ENCODE data around the gene EIF3F. TPM values are rescaled to one million over a fixed set of nuclear protein-coding genes. Genes with fewer than 3 reads are reported as not detected.

Gene EIF3F, protein sequence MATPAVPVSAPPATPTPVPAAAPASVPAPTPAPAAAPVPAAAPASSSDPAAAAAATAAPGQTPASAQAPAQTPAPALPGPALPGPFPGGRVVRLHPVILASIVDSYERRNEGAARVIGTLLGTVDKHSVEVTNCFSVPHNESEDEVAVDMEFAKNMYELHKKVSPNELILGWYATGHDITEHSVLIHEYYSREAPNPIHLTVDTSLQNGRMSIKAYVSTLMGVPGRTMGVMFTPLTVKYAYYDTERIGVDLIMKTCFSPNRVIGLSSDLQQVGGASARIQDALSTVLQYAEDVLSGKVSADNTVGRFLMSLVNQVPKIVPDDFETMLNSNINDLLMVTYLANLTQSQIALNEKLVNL
- total RNA-seq (100 to 1,000 TPM; 153 to 213 TPM), polyA plus RNA-seq (ENCODE audit: insufficient read length in 6 of 6) (100 to 1,000 TPM; 343 to 400 (median 354) TPM)
- long read RNA-seq, donor 1, transcript EIF3F-201 (8 exons, 1,254 nt), result major isoform, 220 of 290 reads
- long read RNA-seq, donor 1, transcript EIF3F-203 (3 exons, 609 nt), result minor isoform, 8 of 290 reads
- long read RNA-seq, donor 1, partial matches to known transcripts, result 62 of 290 reads
- long read RNA-seq, donor 1, other reads (novel, unspliced or antisense), result 0 of 290 reads
- long read RNA-seq, donor 2, transcript EIF3F-201 (8 exons, 1,254 nt), result major isoform, 198 of 280 reads
- long read RNA-seq, donor 2, transcript EIF3F-203 (3 exons, 609 nt), result minor isoform, 8 of 280 reads
- long read RNA-seq, donor 2, partial matches to known transcripts, result 64 of 280 reads
- long read RNA-seq, donor 2, other reads (novel, unspliced or antisense), result 8 of 280 reads
- long read RNA-seq, donor 3, transcript EIF3F-201 (8 exons, 1,254 nt), result major isoform, 174 of 196 reads
- long read RNA-seq, donor 3, transcript EIF3F-203 (3 exons, 609 nt), result minor isoform, 8 of 196 reads
- long read RNA-seq, donor 3, partial matches to known transcripts, result 14 of 196 reads
- long read RNA-seq, donor 3, other reads (novel, unspliced or antisense), result 0 of 196 reads
- long read RNA-seq, donor 4, transcript EIF3F-201 (8 exons, 1,254 nt), result major isoform, 291 of 311 reads
- long read RNA-seq, donor 4, partial matches to known transcripts, result 13 of 311 reads
- long read RNA-seq, donor 4, other reads (novel, unspliced or antisense), result 7 of 311 reads
- long read RNA-seq, donor 5, transcript EIF3F-201 (8 exons, 1,254 nt), result major isoform, 164 of 207 reads
- long read RNA-seq, donor 5, transcript EIF3F-203 (3 exons, 609 nt), result minor isoform, 9 of 207 reads
- long read RNA-seq, donor 5, partial matches to known transcripts, result 34 of 207 reads
- long read RNA-seq, donor 5, other reads (novel, unspliced or antisense), result 0 of 207 reads
- long read RNA-seq, donor 6, transcript EIF3F-201 (8 exons, 1,254 nt), result major isoform, 101 of 113 reads
- long read RNA-seq, donor 6, partial matches to known transcripts, result 10 of 113 reads
- long read RNA-seq, donor 6, other reads (novel, unspliced or antisense), result 0 of 113 reads
- long read RNA-seq, donor 7, transcript EIF3F-201 (8 exons, 1,254 nt), result major isoform, 36 of 37 reads
- long read RNA-seq, donor 7, partial matches to known transcripts, result 0 of 37 reads
- long read RNA-seq, donor 7, other reads (novel, unspliced or antisense), result 0 of 37 reads
- long read RNA-seq, donor 8, transcript EIF3F-201 (8 exons, 1,254 nt), result major isoform, 141 of 156 reads
- long read RNA-seq, donor 8, partial matches to known transcripts, result 11 of 156 reads
- long read RNA-seq, donor 8, other reads (novel, unspliced or antisense), result 0 of 156 reads
- long read RNA-seq, donor 9, result 0 reads
- long read RNA-seq, donor 10, transcript EIF3F-201 (8 exons, 1,254 nt), result major isoform, 270 of 279 reads
- long read RNA-seq, donor 10, partial matches to known transcripts, result 1 of 279 reads
- long read RNA-seq, donor 10, other reads (novel, unspliced or antisense), result 6 of 279 reads
- long read RNA-seq, donor 11, transcript EIF3F-203 (3 exons, 609 nt), result minor isoform, 5 of 148 reads
- long read RNA-seq, donor 11, transcript EIF3F-201 (8 exons, 1,254 nt), result major isoform, 135 of 148 reads
- long read RNA-seq, donor 11, partial matches to known transcripts, result 6 of 148 reads
- long read RNA-seq, donor 11, other reads (novel, unspliced or antisense), result 0 of 148 reads
- long read RNA-seq, donor 12, transcript EIF3F-201 (8 exons, 1,254 nt), result major isoform, 119 of 127 reads
- long read RNA-seq, donor 12, partial matches to known transcripts, result 5 of 127 reads
- long read RNA-seq, donor 12, other reads (novel, unspliced or antisense), result 0 of 127 reads

DNA sequence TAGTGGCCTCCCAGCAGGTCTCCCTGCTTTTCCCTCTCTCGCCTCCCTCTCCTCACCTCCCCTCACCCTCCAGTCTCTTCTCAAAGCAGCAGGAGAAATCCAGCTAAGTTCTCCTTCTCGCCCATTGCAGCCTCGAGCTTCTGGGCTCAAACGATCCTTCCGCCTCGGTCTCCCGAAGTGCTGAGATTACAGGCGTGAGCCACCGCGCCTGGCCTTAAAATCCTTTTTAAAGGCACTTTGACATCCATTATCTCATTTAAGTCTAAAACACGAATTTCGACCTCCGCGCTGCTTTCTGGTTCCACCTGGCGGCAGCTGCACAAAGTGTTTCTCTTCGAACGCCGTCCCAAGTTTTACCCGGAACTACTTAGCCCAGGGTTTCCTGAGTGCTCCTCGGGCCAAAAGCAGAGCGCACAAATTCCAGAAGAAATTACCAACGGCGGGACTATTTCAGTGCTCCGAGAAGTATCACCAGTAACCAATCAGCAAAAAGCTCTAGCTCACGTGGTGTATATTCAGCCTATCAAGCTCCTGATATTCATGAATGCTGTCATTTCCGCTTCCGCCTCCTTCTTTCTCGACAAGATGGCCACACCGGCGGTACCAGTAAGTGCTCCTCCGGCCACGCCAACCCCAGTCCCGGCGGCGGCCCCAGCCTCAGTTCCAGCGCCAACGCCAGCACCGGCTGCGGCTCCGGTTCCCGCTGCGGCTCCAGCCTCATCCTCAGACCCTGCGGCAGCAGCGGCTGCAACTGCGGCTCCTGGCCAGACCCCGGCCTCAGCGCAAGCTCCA, at the start of gene EIF3F:
Gene EIF3F, plus strand, starts transcription at position 570 of the 792 bp plus-strand sequence. Its CDS starts 16 bp downstream, at position 586.
- Histone ChIP-seq H3K4me1 (peaks cover 11 to 39% of the 10 kb centered on the region in 2 donors), H3K36me3 (peaks cover 0 to 16% of the 10 kb centered on the region in 2 donors), H3K4me3 (peak within 1 kb of the TSS; percentile 76 to 88), H3K27me3 (no peaks in the 10 kb centered on the region), H3K27ac (peak within 1 kb of the TSS; percentile 56 to 87), H3K9me3 (no peaks in the 10 kb centered on the region)
- DNase-seq (peak; percentile 89 to 98 (median 92)), ATAC-seq (peak; percentile 99)
- TF ChIP-seq, protein P1, sequence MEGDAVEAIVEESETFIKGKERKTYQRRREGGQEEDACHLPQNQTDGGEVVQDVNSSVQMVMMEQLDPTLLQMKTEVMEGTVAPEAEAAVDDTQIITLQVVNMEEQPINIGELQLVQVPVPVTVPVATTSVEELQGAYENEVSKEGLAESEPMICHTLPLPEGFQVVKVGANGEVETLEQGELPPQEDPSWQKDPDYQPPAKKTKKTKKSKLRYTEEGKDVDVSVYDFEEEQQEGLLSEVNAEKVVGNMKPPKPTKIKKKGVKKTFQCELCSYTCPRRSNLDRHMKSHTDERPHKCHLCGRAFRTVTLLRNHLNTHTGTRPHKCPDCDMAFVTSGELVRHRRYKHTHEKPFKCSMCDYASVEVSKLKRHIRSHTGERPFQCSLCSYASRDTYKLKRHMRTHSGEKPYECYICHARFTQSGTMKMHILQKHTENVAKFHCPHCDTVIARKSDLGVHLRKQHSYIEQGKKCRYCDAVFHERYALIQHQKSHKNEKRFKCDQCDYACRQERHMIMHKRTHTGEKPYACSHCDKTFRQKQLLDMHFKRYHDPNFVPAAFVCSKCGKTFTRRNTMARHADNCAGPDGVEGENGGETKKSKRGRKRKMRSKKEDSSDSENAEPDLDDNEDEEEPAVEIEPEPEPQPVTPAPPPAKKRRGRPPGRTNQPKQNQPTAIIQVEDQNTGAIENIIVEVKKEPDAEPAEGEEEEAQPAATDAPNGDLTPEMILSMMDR (IDR thresholded peaks at IDR 0.05), result peak; percentile 83 to 86
- intact Hi-C loops (cut with DNase I), result loop anchor here in 1 of 2 donors (2.0 kb wide), 1 partner anchor 92 kb away; no protein-coding TSS in a partner anchor

DNA sequence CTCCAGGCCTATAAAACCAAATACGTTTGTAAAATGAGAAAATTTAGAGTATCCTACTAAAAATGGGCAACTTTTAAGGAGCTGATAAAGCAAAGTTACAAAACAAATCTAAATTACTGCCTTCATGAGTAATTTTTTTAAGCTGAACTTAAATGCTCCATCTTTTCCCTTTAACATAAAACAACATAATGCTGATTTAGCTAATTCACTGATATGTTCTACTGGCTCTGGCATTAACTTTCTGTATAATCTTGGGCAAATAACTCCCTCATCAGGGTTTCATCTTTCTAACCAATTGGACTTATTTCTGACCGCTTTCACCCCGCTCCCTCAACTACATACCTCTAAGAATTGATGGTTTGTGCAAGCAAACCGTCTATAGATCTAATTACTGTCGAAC, 46.0 kb upstream of the EIF3F start:
- DNase-seq (no peak), ATAC-seq (no peak)
- TF ChIP-seq, protein P1 (IDR thresholded peaks at IDR 0.05), result no peak
- Histone ChIP-seq H3K4me3 (no peak overlapping the region), H3K27me3 (no peaks in the 10 kb centered on the region), H3K27ac (no peak overlapping the region), H3K4me1 (no peaks in the 10 kb centered on the region), H3K9me3 (peaks cover 0 to 22% of the 10 kb centered on the region in 2 donors), H3K36me3 (no peaks in the 10 kb centered on the region)
- intact Hi-C loops (cut with DNase I), result no loop called here

DNA sequence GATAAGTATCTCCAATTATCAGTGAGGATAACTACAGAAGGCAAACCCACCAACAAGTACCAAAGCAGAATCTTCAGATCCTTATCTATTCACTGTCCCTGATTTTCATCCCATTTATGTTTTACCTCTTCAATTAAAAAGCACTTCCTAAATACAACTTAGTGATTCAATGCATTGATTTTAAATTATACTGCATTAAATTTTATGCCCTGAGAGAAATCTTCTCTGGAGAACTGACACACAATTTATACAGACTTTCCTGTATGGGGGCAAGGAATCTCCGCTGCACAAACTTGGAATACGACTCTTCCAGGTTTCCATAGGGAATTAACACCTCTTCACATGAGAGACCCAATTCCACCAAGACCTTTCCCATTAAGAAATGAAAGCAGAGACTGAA, 45.5 kb upstream of the EIF3F start, which contains the start of gene OR10A3:
Gene OR10A3, minus strand, starts transcription at position 101 of the 400 bp plus-strand sequence. CDS start 2,188 bp downstream, outside the sequence.
- Histone ChIP-seq H3K27ac (no peak within 1 kb of the TSS), H3K4me1 (no peaks in the 10 kb centered on the region), H3K36me3 (no peaks in the 10 kb centered on the region), H3K9me3 (peaks cover 0 to 22% of the 10 kb centered on the region in 2 donors), H3K4me3 (no peak within 1 kb of the TSS), H3K27me3 (no peaks in the 10 kb centered on the region)
- no peak for ATAC-seq
- no peak for DNase-seq
- TF ChIP-seq, protein P1 (IDR thresholded peaks at IDR 0.05), result no peak
- intact Hi-C loops (cut with DNase I), result no loop called here

All from left lung (tissue), 14 donors.